SK-N-SH (cell line): ENCODE data around the gene PHACTR3. TPM values are rescaled to one million over a fixed set of nuclear protein-coding genes. Genes with fewer than 3 reads are reported as not detected.

Source experiments
- CTCF ChIA-PET: fragments of 300-600, 350-600 bp; formaldehyde crosslinking; extraction: SDS; loops from one replicate; lab custom pipeline; 2021; lab: Yijun Ruan, JAX
- POLR2A ChIA-PET: fragments of 350-600 bp; sonication (Branson Sonifier 250); formaldehyde crosslinking; extraction: SDS; loops from one replicate; lab custom pipeline; 2020; ENCODE audit warnings: antibody characterized with exemption, inconsistent platforms; lab: Yijun Ruan, JAX
- DNase-seq: peaks from one replicate; pipeline ENCODE4 v3.0.0; 2012
- H2AFZ ChIP-seq: fragments of 200-600 bp; sonication (generic); 2 replicates; pipeline ENCODE4 v1.8.1; 2016; ENCODE audit warnings: antibody characterized with exemption, mild to moderate bottlenecking, low read depth
- H3F3A ChIP-seq: fragments of 200-600 bp; sonication (generic); replicated peaks from 2 replicates; pipeline ENCODE3; 2016; ENCODE audit warnings: antibody characterized with exemption, mild to moderate bottlenecking; ENCODE audit not compliant: insufficient read depth
- H3K27ac ChIP-seq, 2 experiments: fragments of 200-500 bp in 1 of 2; fragments of 200-600 bp in 1 of 2; sonication (Bioruptor generic) in 1 of 2; sonication (generic), shearing (Covaris generic) in 1 of 2; 2 replicates each; pipeline versions ENCODE4 v1.5.1 to v1.6.1; 2014 to 2016; ENCODE audit warnings: low read depth in 2 of 2, inconsistent platforms in 1 of 2, low read length in 1 of 2, mild to moderate bottlenecking in 1 of 2, mixed read lengths in 1 of 2
- H3K27me3 ChIP-seq: fragments of 200-600 bp; sonication (generic), shearing (Covaris generic); 2 replicates; pipeline ENCODE4 v1.6.1; 2016; ENCODE audit warnings: mixed run types; ENCODE audit not compliant: insufficient read depth
- H3K36me3 ChIP-seq, 2 experiments: fragments of 200-500 bp in 1 of 2; fragments of 200-600 bp in 1 of 2; sonication (Bioruptor generic) in 1 of 2; sonication (generic) in 1 of 2; replicated peaks in 1 of 2; 2 replicates each; pipeline versions ENCODE3 to v1.5.1; 2014 to 2016; ENCODE audit warnings: low read length in 1 of 2, mild to moderate bottlenecking in 1 of 2; ENCODE audit not compliant: insufficient read depth in 2 of 2, control insufficient read depth in 1 of 2
- H3K4me1 ChIP-seq, 2 experiments: fragments of 200-500 bp in 1 of 2; fragments of 200-600 bp in 1 of 2; sonication (Bioruptor generic) in 1 of 2; sonication (generic), shearing (Covaris generic) in 1 of 2; 2 replicates each; pipeline versions ENCODE4 v1.5.1 to v1.6.1; 2014 to 2016; ENCODE audit warnings: low read depth in 1 of 2, low read length in 1 of 2, mixed run types in 1 of 2; ENCODE audit not compliant: insufficient read depth in 2 of 2, control insufficient read depth in 1 of 2
- H3K4me2 ChIP-seq: fragments of 200-600 bp; sonication (generic), shearing (Covaris generic); 2 replicates; pipeline ENCODE4 v1.6.1; 2017; ENCODE audit warnings: mixed run types
- H3K4me3 ChIP-seq, 2 experiments: fragments of 200-500 bp in 1 of 2; fragments of 200-600 bp in 1 of 2; sonication (Bioruptor generic) in 1 of 2; sonication (generic), shearing (Covaris generic) in 1 of 2; 2 replicates each; pipeline versions ENCODE4 v1.5.1 to v1.8.1; 2014 to 2016; ENCODE audit warnings: low read depth in 2 of 2, inconsistent platforms in 1 of 2, low read length in 1 of 2, mild to moderate bottlenecking in 1 of 2, mixed read lengths in 1 of 2, moderate library complexity in 1 of 2
- H3K79me2 ChIP-seq: fragments of 200-600 bp; sonication (generic); 2 replicates; pipeline ENCODE4 v1.8.1; 2017; ENCODE audit warnings: mild to moderate bottlenecking; ENCODE audit not compliant: insufficient read depth
- H3K9ac ChIP-seq: fragments of 200-600 bp; sonication (generic); 2 replicates; pipeline ENCODE4 v1.6.1; 2017; ENCODE audit warnings: mixed run types
- H3K9me2 ChIP-seq: fragments of 200-600 bp; sonication (generic); 2 replicates; pipeline ENCODE4 v1.6.1; 2017; ENCODE audit warnings: mixed run types
- H3K9me3 ChIP-seq: fragments of 200-600 bp; sonication (generic); 2 replicates; pipeline ENCODE4 v1.6.1; 2017; ENCODE audit warnings: mixed run types, mild to moderate bottlenecking, moderate library complexity
- H4K20me1 ChIP-seq: fragments of 200-600 bp; sonication (generic); 2 replicates; pipeline ENCODE4 v1.6.1; 2017; ENCODE audit warnings: mild to moderate bottlenecking, mixed run types; ENCODE audit not compliant: insufficient read depth
- ELF1 ChIP-seq: IDR thresholded peaks from 2 replicates; pipeline ENCODE4 v1.4.0; 2012
- EP300 ChIP-seq, 2 experiments: IDR thresholded peaks; 2 replicates each; pipeline versions ENCODE4 v1.4.0 to v1.6.1; 2012; ENCODE audit warnings: borderline replicate concordance in 1 of 2, low read depth in 1 of 2, low read length in 1 of 2
- EZH2phosphoT487 ChIP-seq: fragments of 200-600 bp; sonication (generic); IDR thresholded peaks from 2 replicates; pipeline ENCODE4 v1.6.1; 2017; ENCODE audit warnings: low read depth, mixed run types, mild to moderate bottlenecking, antibody characterized with exemption, moderate library complexity, borderline replicate concordance
- FOSL2 ChIP-seq: IDR thresholded peaks from 2 replicates; pipeline ENCODE4 v1.4.0; 2012; ENCODE audit warnings: low read depth, mild to moderate bottlenecking, moderate library complexity, borderline replicate concordance
- JUND ChIP-seq: IDR thresholded peaks from 2 replicates; pipeline ENCODE4 v1.4.0; 2012
- POLR2AphosphoS5 ChIP-seq: IDR thresholded peaks from 2 replicates; pipeline ENCODE4 v1.6.1; 2012; ENCODE audit warnings: low read depth, low read length
- RXRA ChIP-seq: IDR thresholded peaks from 2 replicates; pipeline ENCODE4 v1.4.0; 2012; ENCODE audit warnings: low read depth, mild to moderate bottlenecking, borderline replicate concordance
- TEAD4 ChIP-seq: IDR thresholded peaks from 2 replicates; pipeline ENCODE4 v1.4.0; 2012; ENCODE audit warnings: mild to moderate bottlenecking, borderline replicate concordance; ENCODE audit not compliant: insufficient read depth
- WGBS: methylation state at CpG from one replicate; pipeline ENCODE4 v1.1.6; 2017; ENCODE audit warnings: low lambda C conversion rate; 5-methylcytosine and 5-hydroxymethylcytosine counted together
- polyA plus RNA-seq, 3 experiments: library from polyadenylated mRNA; depleted of rRNA; stranded (reverse); fragments of >200 nt; gene quantifications; 2 replicates each; pipeline ENCODE4 v1.2.3, GENCODE V29; 2012
- TF ChIP-seq, protein P1 (sequence below): IDR thresholded peaks from 2 replicates; pipeline ENCODE4 v1.6.1; 2012; ENCODE audit warnings: mild to moderate bottlenecking, low read depth, low read length, moderate library complexity
- TF ChIP-seq, protein P2 (sequence below): IDR thresholded peaks from 2 replicates; pipeline ENCODE4 v1.4.0; 2012; ENCODE audit warnings: low read depth, borderline replicate concordance
- TF ChIP-seq, protein P3 (sequence below): fragments of 200-600 bp; sonication (generic); IDR thresholded peaks from 2 replicates; pipeline ENCODE4 v1.6.1; 2017; ENCODE audit warnings: antibody characterized with exemption, mild to moderate bottlenecking, moderate library complexity

The PHACTR3 gene
- polyA plus RNA-seq, 1 of the 3 experiments (the other 2 are of a cell fraction), result 0.10 TPM

DNA sequence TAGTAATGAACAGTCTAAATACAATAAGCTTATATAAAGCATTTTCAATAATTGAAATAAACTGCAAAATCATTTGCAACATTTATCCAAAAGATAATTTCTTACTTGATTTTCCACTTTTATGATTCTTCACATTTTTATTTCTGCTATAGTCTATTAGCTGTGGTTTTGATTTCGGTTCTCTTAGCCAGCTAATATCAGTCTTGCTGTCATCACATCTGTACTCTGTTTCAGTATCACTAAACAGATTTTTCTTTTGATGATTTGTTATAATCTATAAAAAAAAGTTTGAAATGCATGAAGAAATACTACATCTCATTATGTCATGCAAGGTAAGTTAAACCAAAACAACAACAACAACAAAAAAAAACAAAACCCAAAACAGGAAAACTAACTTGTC lies 275.9 kb downstream of the PHACTR3 start:
- H3K9me2 ChIP-seq, result no peaks in the 10 kb centered on the region; the same call in 1 of the 2 replicates
- H3K36me3 ChIP-seq, result peaks cover 9 to 12% of the 10 kb centered on the region in 2 experiments
- no peak overlapping the region for H2AFZ ChIP-seq
- no peak overlapping the region for H3K4me2 ChIP-seq
- no peaks in the 10 kb centered on the region for H3K27me3 ChIP-seq
- TF ChIP-seq, protein P1, sequence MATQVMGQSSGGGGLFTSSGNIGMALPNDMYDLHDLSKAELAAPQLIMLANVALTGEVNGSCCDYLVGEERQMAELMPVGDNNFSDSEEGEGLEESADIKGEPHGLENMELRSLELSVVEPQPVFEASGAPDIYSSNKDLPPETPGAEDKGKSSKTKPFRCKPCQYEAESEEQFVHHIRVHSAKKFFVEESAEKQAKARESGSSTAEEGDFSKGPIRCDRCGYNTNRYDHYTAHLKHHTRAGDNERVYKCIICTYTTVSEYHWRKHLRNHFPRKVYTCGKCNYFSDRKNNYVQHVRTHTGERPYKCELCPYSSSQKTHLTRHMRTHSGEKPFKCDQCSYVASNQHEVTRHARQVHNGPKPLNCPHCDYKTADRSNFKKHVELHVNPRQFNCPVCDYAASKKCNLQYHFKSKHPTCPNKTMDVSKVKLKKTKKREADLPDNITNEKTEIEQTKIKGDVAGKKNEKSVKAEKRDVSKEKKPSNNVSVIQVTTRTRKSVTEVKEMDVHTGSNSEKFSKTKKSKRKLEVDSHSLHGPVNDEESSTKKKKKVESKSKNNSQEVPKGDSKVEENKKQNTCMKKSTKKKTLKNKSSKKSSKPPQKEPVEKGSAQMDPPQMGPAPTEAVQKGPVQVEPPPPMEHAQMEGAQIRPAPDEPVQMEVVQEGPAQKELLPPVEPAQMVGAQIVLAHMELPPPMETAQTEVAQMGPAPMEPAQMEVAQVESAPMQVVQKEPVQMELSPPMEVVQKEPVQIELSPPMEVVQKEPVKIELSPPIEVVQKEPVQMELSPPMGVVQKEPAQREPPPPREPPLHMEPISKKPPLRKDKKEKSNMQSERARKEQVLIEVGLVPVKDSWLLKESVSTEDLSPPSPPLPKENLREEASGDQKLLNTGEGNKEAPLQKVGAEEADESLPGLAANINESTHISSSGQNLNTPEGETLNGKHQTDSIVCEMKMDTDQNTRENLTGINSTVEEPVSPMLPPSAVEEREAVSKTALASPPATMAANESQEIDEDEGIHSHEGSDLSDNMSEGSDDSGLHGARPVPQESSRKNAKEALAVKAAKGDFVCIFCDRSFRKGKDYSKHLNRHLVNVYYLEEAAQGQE, result no peak
- H4K20me1 ChIP-seq, result no peaks in the 10 kb centered on the region
- WGBS, result 82% methylated on average over 1 of the region's 1 CpG
- no peaks in the 10 kb centered on the region for H3K9me3 ChIP-seq
- no peaks in the 10 kb centered on the region for H3K79me2 ChIP-seq
- H3F3A ChIP-seq, result peaks cover 5% of the 10 kb centered on the region
- H3K4me3 ChIP-seq, result no peak overlapping the region
- DNase-seq, result no peak
- ChIA-PET CTCF (interaction anchor here (0.9 to 1.2 kb wide), 3 partner anchors 11 to 108 kb away, joined by 3 to 4 read pairs (median 4); no protein-coding TSS in a partner anchor), POLR2A (no interaction called here)
- no peaks in the 10 kb centered on the region for H3K4me1 ChIP-seq
- H3K9ac ChIP-seq, result no peak overlapping the region
- no peak overlapping the region for H3K27ac ChIP-seq

DNA sequence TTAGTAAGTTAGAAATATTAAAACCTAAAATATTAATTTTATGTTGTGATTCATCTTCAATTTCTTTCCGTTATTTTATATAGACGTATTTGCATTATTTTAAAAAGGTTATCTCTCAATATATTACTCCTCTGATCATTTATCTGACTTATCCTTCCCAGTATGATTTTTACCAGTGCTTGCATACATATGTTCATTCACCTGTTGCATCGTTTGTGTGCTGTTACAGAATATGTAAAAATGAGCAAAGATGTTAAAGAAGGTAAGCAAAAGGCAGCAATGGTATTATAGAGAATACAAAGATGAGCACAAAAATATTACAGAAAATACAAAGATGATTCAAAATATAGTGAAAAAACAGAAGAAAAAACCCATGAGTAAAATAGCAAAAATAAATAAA lies 280.2 kb downstream of the PHACTR3 start:
- Histone ChIP-seq H3K79me2 (no peaks in the 10 kb centered on the region), H3K27me3 (no peaks in the 10 kb centered on the region), H2AFZ (no peak overlapping the region), H3K27ac (no peak overlapping the region), H3K9me2 (no peaks in the 10 kb centered on the region; the same call in 1 of the 2 replicates), H3K4me1 (no peaks in the 10 kb centered on the region), H3K4me3 (no peak overlapping the region), H3K4me2 (no peak overlapping the region), H4K20me1 (no peaks in the 10 kb centered on the region), H3K36me3 (peaks cover 3 to 6% of the 10 kb centered on the region in 2 experiments), H3K9ac (no peak overlapping the region), H3F3A (no peaks in the 10 kb centered on the region), H3K9me3 (no peaks in the 10 kb centered on the region)
- POLR2A ChIA-PET, result no interaction called here
- TF ChIP-seq ELF1 (no peak), EZH2phosphoT487 (no peak), JUND (no peak), TEAD4 (no peak), FOSL2 (no peak), EP300 (IDR thresholded peaks at IDR 0.05; ENCODE audit: borderline replicate concordance in 1 of 2, low read depth in 1 of 2, low read length in 1 of 2) (no peak), RXRA (no peak), POLR2AphosphoS5 (no peak)
- TF ChIP-seq, protein P2, sequence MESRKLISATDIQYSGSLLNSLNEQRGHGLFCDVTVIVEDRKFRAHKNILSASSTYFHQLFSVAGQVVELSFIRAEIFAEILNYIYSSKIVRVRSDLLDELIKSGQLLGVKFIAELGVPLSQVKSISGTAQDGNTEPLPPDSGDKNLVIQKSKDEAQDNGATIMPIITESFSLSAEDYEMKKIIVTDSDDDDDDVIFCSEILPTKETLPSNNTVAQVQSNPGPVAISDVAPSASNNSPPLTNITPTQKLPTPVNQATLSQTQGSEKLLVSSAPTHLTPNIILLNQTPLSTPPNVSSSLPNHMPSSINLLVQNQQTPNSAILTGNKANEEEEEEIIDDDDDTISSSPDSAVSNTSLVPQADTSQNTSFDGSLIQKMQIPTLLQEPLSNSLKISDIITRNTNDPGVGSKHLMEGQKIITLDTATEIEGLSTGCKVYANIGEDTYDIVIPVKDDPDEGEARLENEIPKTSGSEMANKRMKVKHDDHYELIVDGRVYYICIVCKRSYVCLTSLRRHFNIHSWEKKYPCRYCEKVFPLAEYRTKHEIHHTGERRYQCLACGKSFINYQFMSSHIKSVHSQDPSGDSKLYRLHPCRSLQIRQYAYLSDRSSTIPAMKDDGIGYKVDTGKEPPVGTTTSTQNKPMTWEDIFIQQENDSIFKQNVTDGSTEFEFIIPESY, result no peak
- TF ChIP-seq, protein P3, sequence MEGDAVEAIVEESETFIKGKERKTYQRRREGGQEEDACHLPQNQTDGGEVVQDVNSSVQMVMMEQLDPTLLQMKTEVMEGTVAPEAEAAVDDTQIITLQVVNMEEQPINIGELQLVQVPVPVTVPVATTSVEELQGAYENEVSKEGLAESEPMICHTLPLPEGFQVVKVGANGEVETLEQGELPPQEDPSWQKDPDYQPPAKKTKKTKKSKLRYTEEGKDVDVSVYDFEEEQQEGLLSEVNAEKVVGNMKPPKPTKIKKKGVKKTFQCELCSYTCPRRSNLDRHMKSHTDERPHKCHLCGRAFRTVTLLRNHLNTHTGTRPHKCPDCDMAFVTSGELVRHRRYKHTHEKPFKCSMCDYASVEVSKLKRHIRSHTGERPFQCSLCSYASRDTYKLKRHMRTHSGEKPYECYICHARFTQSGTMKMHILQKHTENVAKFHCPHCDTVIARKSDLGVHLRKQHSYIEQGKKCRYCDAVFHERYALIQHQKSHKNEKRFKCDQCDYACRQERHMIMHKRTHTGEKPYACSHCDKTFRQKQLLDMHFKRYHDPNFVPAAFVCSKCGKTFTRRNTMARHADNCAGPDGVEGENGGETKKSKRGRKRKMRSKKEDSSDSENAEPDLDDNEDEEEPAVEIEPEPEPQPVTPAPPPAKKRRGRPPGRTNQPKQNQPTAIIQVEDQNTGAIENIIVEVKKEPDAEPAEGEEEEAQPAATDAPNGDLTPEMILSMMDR, result no peak
- 72% methylated on average over 3 of the region's 3 CpGs for WGBS
- CTCF ChIA-PET, result interaction anchor here (0.7 kb wide), 1 partner anchor 72 kb away, joined by 3 read pairs; no protein-coding TSS in a partner anchor
- no peak for DNase-seq
